ENCODE results near the gene MRPL42. TPM values are rescaled to one million over a fixed set of nuclear protein-coding genes. Genes with fewer than 3 reads are reported as not detected.
"Not testable (repeated sequence)": the region's sequence is repeated elsewhere in the genome, so short reads cannot be mapped to it uniquely, and the experiment has no call there.

MRPL42 gene
- total RNA-seq, 1 donor from 2014 or later = 79.5 TPM

DNA sequence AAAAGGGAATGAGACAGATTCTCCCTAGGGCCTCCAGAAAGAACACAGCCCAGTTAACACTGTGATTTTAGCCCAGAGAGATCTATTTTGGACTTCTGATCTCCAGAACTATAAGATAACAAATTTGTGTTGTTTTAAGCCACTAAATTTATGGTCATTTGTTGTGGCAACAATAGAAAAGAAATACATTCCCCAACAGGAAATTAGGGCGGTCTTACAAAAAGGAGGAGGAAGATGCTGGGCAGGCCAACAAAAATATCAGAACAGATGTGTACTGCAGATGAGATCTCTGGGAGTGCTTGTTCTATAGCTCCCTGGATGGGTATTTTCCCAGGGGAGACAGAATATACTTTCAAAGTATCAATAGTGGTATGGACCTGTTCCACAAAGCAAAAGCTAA lies 73.2 kb downstream of the MRPL42 start:
- DNase-seq (ENCODE audit: low read depth) = no peak

- DNase-seq (ENCODE audit: low read depth) = no peak
Measured at GRCh38 chr12:93541578-93542225, 74.4 kb downstream of the MRPL42 start.

DNA sequence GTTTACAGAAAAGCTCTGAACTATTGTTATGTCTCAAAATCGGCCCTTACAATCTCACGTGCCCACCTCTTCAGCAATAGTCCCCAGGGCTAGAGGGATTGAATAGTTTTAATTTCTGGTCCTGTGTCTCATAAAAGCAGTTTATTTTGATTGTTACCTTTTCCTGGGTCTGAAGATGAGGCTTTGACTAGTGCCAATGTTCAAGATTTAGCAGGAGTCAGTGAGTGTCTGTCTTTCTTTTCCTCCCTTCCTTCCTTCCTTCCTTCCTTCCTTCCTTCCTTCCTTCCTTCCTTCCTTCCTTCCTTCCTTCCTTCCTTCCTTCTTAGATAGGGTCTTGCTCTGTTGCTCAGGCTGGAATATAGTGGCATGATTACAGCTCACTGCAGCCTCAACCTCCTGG lies 80.5 kb downstream of the MRPL42 start:
- DNase-seq (ENCODE audit: low read depth) = no peak

DNA sequence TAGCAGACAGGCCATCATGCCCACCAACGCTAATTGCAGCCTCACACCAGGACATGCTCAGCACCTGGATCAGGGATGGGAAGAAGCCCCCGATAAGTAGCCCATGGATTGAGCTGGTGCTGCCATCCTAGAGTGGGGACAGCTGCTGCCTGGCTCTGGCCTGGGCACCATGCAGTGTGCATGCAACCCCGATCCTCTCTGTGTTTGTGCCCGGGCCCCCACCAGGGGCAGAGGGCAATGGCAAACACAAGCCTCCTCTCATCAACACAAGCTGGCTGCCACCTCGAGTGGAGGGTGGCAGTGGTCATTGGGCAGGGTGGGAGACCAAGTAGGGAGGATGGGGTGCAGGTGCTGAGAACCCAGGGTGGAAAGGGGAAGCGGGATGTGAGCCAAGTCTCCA lies 81.9 kb downstream of the MRPL42 start:
- no peak for DNase-seq (ENCODE audit: low read depth)

- DNase-seq (ENCODE audit: low read depth) = no peak
Measured at GRCh38 chr12:93550748-93551611, 83.7 kb downstream of the MRPL42 start.

DNA sequence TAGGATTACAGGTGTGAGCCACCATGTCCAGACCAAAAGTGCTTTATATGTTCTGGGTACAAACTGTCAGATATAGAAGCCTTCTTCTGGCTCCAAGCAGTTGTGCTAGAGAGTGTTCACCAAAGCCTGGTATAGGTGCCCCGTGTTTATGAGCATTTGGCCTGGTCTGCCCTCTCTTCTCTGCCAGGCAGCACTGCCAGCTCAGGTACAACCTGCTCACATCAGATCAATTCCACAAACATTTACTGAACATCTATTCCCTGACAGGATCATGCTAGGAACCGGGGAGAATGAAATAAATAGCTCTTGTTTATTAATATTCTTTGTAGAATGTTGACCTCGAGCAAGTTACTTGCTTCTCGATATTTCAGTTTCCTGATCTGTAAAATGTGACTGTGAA lies 85.1 kb downstream of the MRPL42 start:
- DNase-seq (ENCODE audit: low read depth) = no peak

GRCh38 chr12:93557879-93558278 lies 90.6 kb downstream of the MRPL42 start:
- not testable (repeated sequence) for DNase-seq (ENCODE audit: low read depth)

- DNase-seq (ENCODE audit: low read depth) = not testable (repeated sequence)
Measured at GRCh38 chr12:93558685-93559084, 91.4 kb downstream of the MRPL42 start.

DNA sequence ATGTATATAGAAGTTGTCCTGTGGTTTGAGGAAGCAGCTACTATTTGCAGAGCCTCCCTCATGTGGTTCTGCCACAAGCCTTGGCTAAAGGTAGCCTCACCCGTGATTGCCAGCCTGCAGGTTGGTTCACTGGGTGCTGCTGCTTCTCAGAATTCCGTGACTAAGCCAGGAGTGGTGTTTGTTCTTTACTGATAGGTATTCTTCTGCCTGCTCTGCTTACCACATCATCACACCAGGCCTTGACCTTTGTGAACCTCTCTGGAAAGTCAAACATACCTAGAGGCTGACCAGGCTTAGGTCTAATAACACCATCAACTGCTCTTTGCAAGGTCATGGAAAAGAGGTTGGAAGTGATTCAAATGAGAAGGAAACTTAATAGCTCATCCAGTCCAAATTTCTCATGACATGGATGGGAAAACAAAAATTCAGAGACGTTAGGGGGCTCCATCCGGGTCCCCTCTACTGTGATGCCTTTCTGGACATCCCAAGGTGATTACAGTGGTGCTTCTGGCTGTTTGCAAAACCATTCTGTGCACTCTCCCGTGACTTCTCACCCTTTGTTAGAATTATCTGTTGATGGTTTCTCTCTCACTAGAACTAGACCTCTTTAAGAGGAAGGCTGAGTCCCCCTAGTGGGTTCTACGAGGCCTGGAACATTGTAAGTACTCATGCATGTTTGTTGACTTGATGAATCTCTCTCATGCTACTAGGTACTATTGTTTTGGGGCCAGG lies 96.7 kb downstream of the MRPL42 start:
- DNase-seq (ENCODE audit: low read depth) = peak; percentile 40

- DNase-seq (ENCODE audit: low read depth) = no peak
Measured at GRCh38 chr12:93565760-93566159, 98.4 kb downstream of the MRPL42 start.

Other genes starting within 250 kb of the MRPL42 start
- gene NUDT4, start 89.6 kb upstream of the MRPL42 start, total RNA-seq = 51.2 and 83.7 TPM in 2 replicates
- gene UBE2N, start 25.6 kb upstream of the MRPL42 start, total RNA-seq = 40.3 and 57.6 TPM in 2 replicates
- gene SOCS2, start 105.2 kb downstream of the MRPL42 start, total RNA-seq = 3.7 and 4.1 TPM in 2 replicates
- 30.1 and 37.1 TPM in 2 replicates for gene CRADD, start 209.9 kb downstream of the MRPL42 start, total RNA-seq